GM12891 (cell line): ENCODE measurements around the gene MPL.

ENCODE experiments used
- POLR2A ChIP-seq: IDR thresholded peaks from 2 replicates; pipeline ENCODE4 v1.6.1; 2011; ENCODE audit warnings: low read depth, low read length, control low read depth
- POLR2AphosphoS5 ChIP-seq: IDR thresholded peaks from 2 replicates; pipeline ENCODE4 v1.6.1; 2011; ENCODE audit warnings: low read depth, low read length, control low read depth
- POU2F2 ChIP-seq: IDR thresholded peaks from 2 replicates; pipeline ENCODE4 v1.6.1; 2011; ENCODE audit warnings: low read depth, mild to moderate bottlenecking, control low read depth, low read length, moderate library complexity
- TAF1 ChIP-seq: IDR thresholded peaks from 2 replicates; pipeline ENCODE4 v1.6.1; 2011; ENCODE audit warnings: low read depth, low read length, control low read depth

DNA sequence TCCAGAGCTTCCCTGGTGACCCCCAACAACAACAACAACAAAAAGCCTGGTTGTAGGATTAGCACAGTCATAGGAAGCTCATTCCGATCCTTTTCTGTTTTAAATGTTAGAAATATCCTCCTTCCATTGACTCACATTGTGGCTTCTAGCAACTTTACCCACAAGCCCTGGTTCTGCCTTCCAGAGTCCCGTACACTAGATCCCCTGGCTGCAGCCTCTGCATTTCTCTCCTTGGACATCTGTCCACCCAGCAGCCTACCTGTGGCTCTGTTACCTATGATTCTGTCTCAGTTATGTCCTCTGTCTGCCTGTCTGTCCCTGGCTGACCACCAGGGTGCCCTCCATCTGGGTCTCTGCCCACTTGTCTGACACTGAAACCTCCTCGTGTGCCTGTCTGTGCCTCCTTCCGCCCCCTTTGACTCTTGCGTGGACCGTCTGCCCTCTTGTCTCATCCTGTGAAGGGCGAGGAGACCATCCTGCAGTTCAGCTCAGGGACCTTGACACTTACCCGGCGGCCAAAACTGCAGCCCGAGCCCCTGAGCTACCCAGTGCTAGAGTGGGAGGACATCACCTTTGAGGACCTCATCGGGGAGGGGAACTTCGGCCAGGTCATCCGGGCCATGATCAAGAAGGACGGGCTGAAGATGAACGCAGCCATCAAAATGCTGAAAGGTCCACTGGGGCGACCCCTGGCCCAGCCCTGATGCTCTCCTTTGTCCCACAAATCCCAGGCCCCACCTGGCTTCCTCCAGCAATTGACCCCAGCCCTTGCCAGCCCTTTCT, 20.7 kb upstream of the MPL start:
- no peak for TF ChIP-seq POLR2AphosphoS5
- TF ChIP-seq POLR2A = no peak
- no peak for TF ChIP-seq TAF1
- TF ChIP-seq POU2F2 = no peak
